SK-N-SH (cell line): ENCODE data around the gene PIK3R2. TPM values are rescaled to one million over a fixed set of nuclear protein-coding genes. Genes with fewer than 3 reads are reported as not detected.

Experiments
- CTCF ChIA-PET: fragments of 300-600, 350-600 bp; formaldehyde crosslinking; extraction: SDS; loops from one replicate; lab custom pipeline; 2021; lab: Yijun Ruan, JAX
- POLR2A ChIA-PET: fragments of 350-600 bp; sonication (Branson Sonifier 250); formaldehyde crosslinking; extraction: SDS; loops from one replicate; lab custom pipeline; 2020; ENCODE audit warnings: antibody characterized with exemption, inconsistent platforms; lab: Yijun Ruan, JAX
- DNase-seq: peaks from one replicate; pipeline ENCODE4 v3.0.0; 2012
- H2AFZ ChIP-seq: fragments of 200-600 bp; sonication (generic); 2 replicates; pipeline ENCODE4 v1.8.1; 2016; ENCODE audit warnings: antibody characterized with exemption, mild to moderate bottlenecking, low read depth
- H3F3A ChIP-seq: fragments of 200-600 bp; sonication (generic); replicated peaks from 2 replicates; pipeline ENCODE3; 2016; ENCODE audit warnings: antibody characterized with exemption, mild to moderate bottlenecking; ENCODE audit not compliant: insufficient read depth
- H3K27ac ChIP-seq, 2 experiments: fragments of 200-500 bp in 1 of 2; fragments of 200-600 bp in 1 of 2; sonication (Bioruptor generic) in 1 of 2; sonication (generic), shearing (Covaris generic) in 1 of 2; 2 replicates each; pipeline versions ENCODE4 v1.5.1 to v1.6.1; 2014 to 2016; ENCODE audit warnings: low read depth in 2 of 2, inconsistent platforms in 1 of 2, low read length in 1 of 2, mild to moderate bottlenecking in 1 of 2, mixed read lengths in 1 of 2
- H3K27me3 ChIP-seq: fragments of 200-600 bp; sonication (generic), shearing (Covaris generic); 2 replicates; pipeline ENCODE4 v1.6.1; 2016; ENCODE audit warnings: mixed run types; ENCODE audit not compliant: insufficient read depth
- H3K36me3 ChIP-seq, 2 experiments: fragments of 200-500 bp in 1 of 2; fragments of 200-600 bp in 1 of 2; sonication (Bioruptor generic) in 1 of 2; sonication (generic) in 1 of 2; replicated peaks in 1 of 2; 2 replicates each; pipeline versions ENCODE3 to v1.5.1; 2014 to 2016; ENCODE audit warnings: low read length in 1 of 2, mild to moderate bottlenecking in 1 of 2; ENCODE audit not compliant: insufficient read depth in 2 of 2, control insufficient read depth in 1 of 2
- H3K4me1 ChIP-seq, 2 experiments: fragments of 200-500 bp in 1 of 2; fragments of 200-600 bp in 1 of 2; sonication (Bioruptor generic) in 1 of 2; sonication (generic), shearing (Covaris generic) in 1 of 2; 2 replicates each; pipeline versions ENCODE4 v1.5.1 to v1.6.1; 2014 to 2016; ENCODE audit warnings: low read depth in 1 of 2, low read length in 1 of 2, mixed run types in 1 of 2; ENCODE audit not compliant: insufficient read depth in 2 of 2, control insufficient read depth in 1 of 2
- H3K4me2 ChIP-seq: fragments of 200-600 bp; sonication (generic), shearing (Covaris generic); 2 replicates; pipeline ENCODE4 v1.6.1; 2017; ENCODE audit warnings: mixed run types
- H3K4me3 ChIP-seq, 2 experiments: fragments of 200-500 bp in 1 of 2; fragments of 200-600 bp in 1 of 2; sonication (Bioruptor generic) in 1 of 2; sonication (generic), shearing (Covaris generic) in 1 of 2; 2 replicates each; pipeline versions ENCODE4 v1.5.1 to v1.8.1; 2014 to 2016; ENCODE audit warnings: low read depth in 2 of 2, inconsistent platforms in 1 of 2, low read length in 1 of 2, mild to moderate bottlenecking in 1 of 2, mixed read lengths in 1 of 2, moderate library complexity in 1 of 2
- H3K79me2 ChIP-seq: fragments of 200-600 bp; sonication (generic); 2 replicates; pipeline ENCODE4 v1.8.1; 2017; ENCODE audit warnings: mild to moderate bottlenecking; ENCODE audit not compliant: insufficient read depth
- H3K9ac ChIP-seq: fragments of 200-600 bp; sonication (generic); 2 replicates; pipeline ENCODE4 v1.6.1; 2017; ENCODE audit warnings: mixed run types
- H3K9me2 ChIP-seq: fragments of 200-600 bp; sonication (generic); 2 replicates; pipeline ENCODE4 v1.6.1; 2017; ENCODE audit warnings: mixed run types
- H3K9me3 ChIP-seq: fragments of 200-600 bp; sonication (generic); 2 replicates; pipeline ENCODE4 v1.6.1; 2017; ENCODE audit warnings: mixed run types, mild to moderate bottlenecking, moderate library complexity
- H4K20me1 ChIP-seq: fragments of 200-600 bp; sonication (generic); 2 replicates; pipeline ENCODE4 v1.6.1; 2017; ENCODE audit warnings: mild to moderate bottlenecking, mixed run types; ENCODE audit not compliant: insufficient read depth
- CHD2 ChIP-seq: fragments of 150-350 bp; IDR thresholded peaks from 2 replicates; pipeline ENCODE4 v1.6.1; 2018; ENCODE audit warnings: low read length; ENCODE audit not compliant: partially characterized antibody
- ELF1 ChIP-seq: IDR thresholded peaks from 2 replicates; pipeline ENCODE4 v1.4.0; 2012
- IRF3 ChIP-seq: fragments of 150-350 bp; IDR thresholded peaks from 2 replicates; pipeline ENCODE4 v1.6.1; 2016; ENCODE audit warnings: mild to moderate bottlenecking, low read depth, low read length
- MXI1 ChIP-seq: IDR thresholded peaks from 2 replicates; pipeline ENCODE4 v1.6.1; 2012; ENCODE audit warnings: mild to moderate bottlenecking, low read depth, low read length, improper control_type of control experiment
- NFIC ChIP-seq: IDR thresholded peaks from 2 replicates; pipeline ENCODE4 v1.4.0; 2012; ENCODE audit warnings: borderline replicate concordance
- NRF1 ChIP-seq: IDR thresholded peaks from 2 replicates; pipeline ENCODE4 v1.6.1; 2012; ENCODE audit warnings: low read depth, mild to moderate bottlenecking, low read length
- PBX3 ChIP-seq: IDR thresholded peaks from 2 replicates; pipeline ENCODE4; 2012
- RCOR1 ChIP-seq: fragments of 150-350 bp; IDR thresholded peaks from 2 replicates; pipeline ENCODE4 v1.6.1; 2017; ENCODE audit warnings: antibody characterized with exemption, low read length
- RFX5 ChIP-seq: IDR thresholded peaks from 2 replicates; pipeline ENCODE4 v1.6.1; 2012; ENCODE audit warnings: mild to moderate bottlenecking, improper control_type of control experiment, low read length
- SMC3 ChIP-seq: IDR thresholded peaks from 2 replicates; pipeline ENCODE4 v1.6.1; 2012; ENCODE audit warnings: low read depth, low read length, improper control_type of control experiment
- YY1 ChIP-seq: IDR thresholded peaks from 2 replicates; pipeline ENCODE4 v1.4.0; 2012; ENCODE audit warnings: low read depth, mild to moderate bottlenecking
- WGBS: methylation state at CpG from one replicate; pipeline ENCODE4 v1.1.6; 2017; ENCODE audit warnings: low lambda C conversion rate; 5-methylcytosine and 5-hydroxymethylcytosine counted together
- polyA plus RNA-seq, 3 experiments: library from polyadenylated mRNA; depleted of rRNA; stranded (reverse); fragments of >200 nt; gene quantifications; 2 replicates each; pipeline ENCODE4 v1.2.3, GENCODE V29; 2012

PIK3R2 gene
- polyA plus RNA-seq, 1 of the 3 experiments (the other 2 are of a cell fraction): 36.6 TPM

- POLR2A ChIA-PET: interaction anchor here (0.8 to 2.1 kb wide), 5 partner anchors 9 to 76 kb away, joined by 3 to 5 read pairs (median 3); partner anchors contain the start of gene MPV17L2
- Histone ChIP-seq H3K4me2 (peak within 1 kb of the TSS; percentile 96), H3K9me3 (no peaks in the 10 kb centered on the region), H2AFZ (peak within 1 kb of the TSS; percentile 76), H3K9ac (peak within 1 kb of the TSS; percentile 79), H3K27ac (peak within 1 kb of the TSS; percentile 85 to 93), H3F3A (no peaks in the 10 kb centered on the region), H3K9me2 (no peaks in the 10 kb centered on the region), H4K20me1 (no peaks in the 10 kb centered on the region), H3K4me3 (peak within 1 kb of the TSS; percentile 71 to 82), H3K36me3 (peaks cover 0 to 2% of the 10 kb centered on the region in 2 experiments), H3K79me2 (no peaks in the 10 kb centered on the region), H3K27me3 (no peaks in the 10 kb centered on the region), H3K4me1 (peaks cover 4 to 20% of the 10 kb centered on the region in 2 experiments; a peak in 2 of 4 replicates)
- TF ChIP-seq RFX5 (peak; percentile 27; the same call in 1 of the 2 replicates), NRF1 (peak; percentile 53), RCOR1 (no peak), PBX3 (peak; percentile 100), MXI1 (peak; percentile 56; the same call in 1 of the 2 replicates), CHD2 (peak; percentile 95), ELF1 (no peak), IRF3 (peak; percentile 99)
- CTCF ChIA-PET: interaction anchor here (0.6 to 20.7 kb wide), 12 partner anchors 11 to 196 kb away, joined by 3 to 505 read pairs (median 6); partner anchors contain the start of genes ARRDC2, JUND, MPV17L2 and PDE4C
- WGBS: 0% methylated on average over 13 of the region's 50 CpGs
- peak; percentile 96 for DNase-seq
These were observed 51.0 kb downstream of the PIK3R2 start, which contains the start of gene RAB3A for GRCh38 chr19:18203863-18204393. Gene RAB3A (minus strand): TSS chr19:18204042. CDS start chr19:18202740, 1,302 bp downstream.

- under 1% methylated on average over 13 of the region's 22 CpGs for WGBS
- H3K9me2 ChIP-seq: no peaks in the 10 kb centered on the region
- TF ChIP-seq MXI1 (peak; percentile 16; the same call in 1 of the 2 replicates), YY1 (no peak), SMC3 (no peak), NFIC (no peak), CHD2 (no peak)
- peaks cover 4 to 20% of the 10 kb centered on the region in 2 experiments; a peak in 2 of 4 replicates for H3K4me1 ChIP-seq
- H3F3A ChIP-seq: no peaks in the 10 kb centered on the region
- no peaks in the 10 kb centered on the region for H3K79me2 ChIP-seq
- H3K27ac ChIP-seq: peak overlapping the region; percentile 85 to 93
- peak overlapping the region; percentile 67 to 78 for H3K4me3 ChIP-seq
- H3K36me3 ChIP-seq: peaks cover 0 to 2% of the 10 kb centered on the region in 2 experiments
- ChIA-PET POLR2A (interaction anchor here (0.6 to 2.1 kb wide), 7 partner anchors 10 to 77 kb away, joined by 3 to 5 read pairs (median 3); partner anchors contain the start of genes JUND and MPV17L2), CTCF (interaction anchor here (0.6 to 20.7 kb wide), 15 partner anchors 12 to 206 kb away, joined by 3 to 505 read pairs (median 6); partner anchors contain the start of genes ARRDC2, JUND, MPV17L2 and PIK3R2)
- peak overlapping the region; percentile 76 for H2AFZ ChIP-seq
- peak; percentile 84 for DNase-seq
- H3K27me3 ChIP-seq: no peaks in the 10 kb centered on the region
- no peaks in the 10 kb centered on the region for H3K9me3 ChIP-seq
- no peaks in the 10 kb centered on the region for H4K20me1 ChIP-seq
- peak overlapping the region; percentile 96 for H3K4me2 ChIP-seq
- peak overlapping the region; percentile 79 for H3K9ac ChIP-seq
These were observed 51.6 kb downstream of the PIK3R2 start for GRCh38 chr19:18204394-18205199.
